Endothelial cell of umbilical vein (primary cell): ENCODE measurements around the gene BCAS3. TPM values are rescaled to one million over a fixed set of nuclear protein-coding genes. Genes with fewer than 3 reads are reported as not detected.

ENCODE experiments used
- BruUV-seq: library from RNA; stranded (reverse); fragments of 400-500 nt; replicated peaks from 2 replicates; lab custom pipeline; 2021; lab: Mats Ljungman, UMichigan
- CTCF ChIA-PET: fragments of 300-600, 350-600 bp; sonication (Branson Sonifier 250); formaldehyde crosslinking; loops from one replicate; lab custom pipeline; 2021; ENCODE audit warnings: antibody characterized with exemption, inconsistent platforms; lab: Charles Lee
- POLR2A ChIA-PET: fragments of 300-600, 350-600 bp; sonication (Branson Sonifier 250); formaldehyde crosslinking; loops from one replicate; lab custom pipeline; 2021; ENCODE audit warnings: antibody characterized with exemption, inconsistent platforms; lab: Charles Lee
- DNase-seq: peaks from one replicate; pipeline ENCODE4 v3.0.0-alpha.2; 2011; ENCODE audit warnings: low read depth, low spot score
- FAIRE-seq: peaks from 2 replicates; lab custom pipeline; 2011; peaks lifted over from hg19 to GRCh38; lab: Jason Lieb, UNC
- H2AFZ ChIP-seq: 2 replicates; pipeline ENCODE4 v1.6.0; 2012; ENCODE audit warnings: low read depth, low read length, control low read depth, inconsistent platforms
- H3K27ac ChIP-seq: 2 replicates; pipeline ENCODE4 v1.5.1; 2011; ENCODE audit warnings: low read depth, mild to moderate bottlenecking, control low read depth, low read length, moderate library complexity; ENCODE audit not compliant: insufficient read depth
- H3K27me3 ChIP-seq, 2 experiments: 2 replicates each; pipeline versions ENCODE4 v1.6.0 to v1.6.1; 2011; ENCODE audit warnings: low read length in 2 of 2, mixed read lengths in 1 of 2; ENCODE audit not compliant: control insufficient read depth in 2 of 2, insufficient read depth in 2 of 2
- H3K36me3 ChIP-seq, 2 experiments: 2 replicates in 1 of 2; 3 replicates in 1 of 2; pipeline ENCODE4 v1.5.1; 2011; ENCODE audit warnings: low read length in 2 of 2, mild to moderate bottlenecking in 1 of 2, moderate library complexity in 1 of 2; ENCODE audit not compliant: control insufficient read depth in 2 of 2, insufficient read depth in 2 of 2; ENCODE audit errors: extremely low read depth in 1 of 2
- H3K4me1 ChIP-seq: 3 replicates; pipeline ENCODE4 v1.5.1; 2011; ENCODE audit warnings: mild to moderate bottlenecking, low read length; ENCODE audit not compliant: control insufficient read depth, insufficient read depth; ENCODE audit errors: extremely low read depth
- H3K4me2 ChIP-seq: 2 replicates; pipeline ENCODE4 v1.6.1; 2011; ENCODE audit warnings: low read length, control low read depth, mixed read lengths; ENCODE audit not compliant: insufficient read depth
- H3K4me3 ChIP-seq, 3 experiments: fragments of 200-600 bp in 1 of 3; sonication (generic), shearing (Covaris generic) in 1 of 3; replicated peaks in 1 of 3; 2 replicates each; pipeline ENCODE4 v1.5.1; 2011 to 2016; ENCODE audit warnings: control low read depth in 3 of 3, low read length in 3 of 3, mild to moderate bottlenecking in 2 of 3, inconsistent platforms in 1 of 3, low read depth in 1 of 3, moderate library complexity in 1 of 3; ENCODE audit not compliant: insufficient read depth in 1 of 3
- H3K79me2 ChIP-seq: 2 replicates; pipeline ENCODE4 v1.6.0; 2012; ENCODE audit warnings: low read length, inconsistent platforms; ENCODE audit not compliant: control insufficient read depth, insufficient read depth
- H3K9ac ChIP-seq: replicated peaks from 2 replicates; pipeline ENCODE3; 2011; ENCODE audit warnings: low read length, control low read depth; ENCODE audit not compliant: insufficient read depth; ENCODE audit errors: extremely low read depth
- H3K9me1 ChIP-seq: replicated peaks from 3 replicates; pipeline ENCODE4 v1.6.0; 2011; ENCODE audit warnings: mild to moderate bottlenecking, low read length; ENCODE audit not compliant: control insufficient read depth, insufficient read depth; ENCODE audit errors: extremely low read depth
- H3K9me3 ChIP-seq: replicated peaks from 2 replicates; pipeline ENCODE4 v1.5.1; 2012; ENCODE audit warnings: low read length, inconsistent platforms; ENCODE audit not compliant: control insufficient read depth, insufficient read depth
- H4K20me1 ChIP-seq: replicated peaks from 2 replicates; pipeline ENCODE3; 2011; ENCODE audit warnings: mild to moderate bottlenecking, low read length; ENCODE audit not compliant: control insufficient read depth, insufficient read depth; ENCODE audit errors: extremely low read depth
- CTCF ChIP-seq, 2 donors: IDR thresholded peaks; 1 replicate in 1 of 2; 2 replicates in 1 of 2; pipeline ENCODE4 v1.5.1; 2011; ENCODE audit warnings: low read length in 2 of 2, mild to moderate bottlenecking in 2 of 2, moderate library complexity in 2 of 2, control low read depth in 1 of 2, inconsistent platforms in 1 of 2, low read depth in 1 of 2; ENCODE audit not compliant: insufficient read depth in 1 of 2; ENCODE audit errors: extremely low read depth in 1 of 2
- EZH2 ChIP-seq: IDR thresholded peaks from 2 replicates; pipeline ENCODE4 v1.6.1; 2012; ENCODE audit warnings: borderline replicate concordance, low read depth, mild to moderate bottlenecking, moderate library complexity, low read length, inconsistent platforms; ENCODE audit not compliant: severe bottlenecking
- FOS ChIP-seq: IDR thresholded peaks from 2 replicates; pipeline ENCODE4 v1.6.1; 2011; ENCODE audit warnings: mild to moderate bottlenecking, low read length, moderate library complexity, borderline replicate concordance; ENCODE audit not compliant: insufficient read depth
- GATA2 ChIP-seq: IDR thresholded peaks from 2 replicates; pipeline ENCODE4 v1.7.0; 2011; ENCODE audit warnings: low read depth, mild to moderate bottlenecking, moderate library complexity, mixed read lengths, low read length; ENCODE audit not compliant: insufficient read length, insufficient read depth
- JUN ChIP-seq: IDR thresholded peaks from 2 replicates; pipeline ENCODE4 v1.6.1; 2011; ENCODE audit warnings: borderline replicate concordance, low read depth; ENCODE audit not compliant: insufficient read length, insufficient read depth
- MAX ChIP-seq: IDR thresholded peaks from 2 replicates; pipeline ENCODE4 v1.6.1; 2011; ENCODE audit not compliant: insufficient read depth, insufficient read length
- MYC ChIP-seq: IDR thresholded peaks from one replicate; pipeline ENCODE4 v1.6.1; 2011; ENCODE audit warnings: mild to moderate bottlenecking, low read depth, low read length
- POLR2A ChIP-seq: IDR thresholded peaks from 2 replicates; pipeline ENCODE4 v1.6.1; 2012; ENCODE audit warnings: low read depth, mild to moderate bottlenecking, control low read depth, low read length
- POLR2AphosphoS5 ChIP-seq: IDR thresholded peaks from 2 replicates; pipeline ENCODE4 v1.6.1; 2012; ENCODE audit warnings: low read depth, mild to moderate bottlenecking, control low read depth, low read length, moderate library complexity; ENCODE audit not compliant: insufficient read depth
- dilution Hi-C: fragments of 300-500 bp; cut with MboI; formaldehyde crosslinking; loops from one replicate; pipeline ENCODE4 v1.15.0; 2019; ENCODE audit warnings: low sequenced_read_pairs; ENCODE audit not compliant: extremely low pct_ligation_motif_present
- intact Hi-C: fragments of 100-400 bp; cut with micrococcal nuclease; formaldehyde crosslinking; loops from one replicate; pipeline ENCODE4 v1.10.0; 2022
- polyA plus RNA-seq, 4 experiments: library from polyadenylated mRNA; depleted of rRNA in 3 of 4; stranded (reverse) in 3 of 4; unstranded in 1 of 4; fragments of >200 nt; gene quantifications; 2 replicates each; pipeline versions ENCODE4 v1.2.1 to v1.2.3, GENCODE V29; 2011 to 2012; ENCODE audit warnings: missing spikeins in 1 of 4
- total RNA-seq: library from RNA; stranded (reverse); gene quantifications from 2 replicates; pipeline ENCODE4 v1.2.3, GENCODE V29; 2021

The BCAS3 gene
- total and polyA plus RNA-seq, 2 donors (not counting 3 experiments of a cell fraction or from before 2014, with no cell fraction given) = 8.2 to 16.0 TPM

- TF ChIP-seq EZH2 (peak; percentile 98), GATA2 (no peak)
- dilution Hi-C loops = no loop called here
- Histone ChIP-seq H3K4me3 (no peak overlapping the region), H3K9me3 (no peaks in the 10 kb centered on the region), H3K9me1 (no peaks in the 10 kb centered on the region), H3K4me1 (peaks cover 2% of the 10 kb centered on the region), H2AFZ (no peak overlapping the region), H4K20me1 (no peaks in the 10 kb centered on the region), H3K4me2 (no peak overlapping the region), H3K9ac (no peak overlapping the region), H3K27ac (no peak overlapping the region), H3K27me3 (peaks cover 80 to 90% of the 10 kb centered on the region in 2 experiments), H3K79me2 (no peaks in the 10 kb centered on the region), H3K36me3 (no peaks in the 10 kb centered on the region)
- DNase-seq = no peak
- POLR2A ChIA-PET = no interaction called here
- FAIRE-seq = no peak
- CTCF ChIA-PET = interaction anchor here (1.3 to 1.5 kb wide), 3 partner anchors 170 to 684 kb away, joined by 3 to 4 read pairs (median 3); no protein-coding TSS in a partner anchor
- intact Hi-C loops = no loop called here
- BruUV-seq = no TSS peak
Observed at GRCh38 chr17:61404913-61405685, 727.4 kb downstream of the BCAS3 start.

- no peak for DNase-seq
- no peak for FAIRE-seq
- no peak overlapping the region for H2AFZ ChIP-seq
- no peak overlapping the region for H3K9ac ChIP-seq
- POLR2A ChIA-PET = no interaction called here
- peaks cover 82 to 93% of the 10 kb centered on the region in 2 experiments for H3K27me3 ChIP-seq
- no TSS peak for BruUV-seq
- no peaks in the 10 kb centered on the region for H4K20me1 ChIP-seq
- intact Hi-C loops = no loop called here
- H3K27ac ChIP-seq = no peak overlapping the region
- H3K4me2 ChIP-seq = no peak overlapping the region
- H3K9me3 ChIP-seq = no peaks in the 10 kb centered on the region
- CTCF ChIA-PET = interaction anchor here (0.8 to 1.5 kb wide), 5 partner anchors 12 to 685 kb away, joined by 3 to 4 read pairs (median 3); no protein-coding TSS in a partner anchor
- no peaks in the 10 kb centered on the region for H3K9me1 ChIP-seq
- H3K4me3 ChIP-seq = no peak overlapping the region
- no peaks in the 10 kb centered on the region for H3K36me3 ChIP-seq
- dilution Hi-C loops = no loop called here
- no peaks in the 10 kb centered on the region for H3K79me2 ChIP-seq
- no peak for TF ChIP-seq FOS
- TF ChIP-seq GATA2 = no peak
- no peak for TF ChIP-seq EZH2
- TF ChIP-seq JUN = no peak
- TF ChIP-seq MYC = no peak
- TF ChIP-seq MAX = no peak
- no peak for TF ChIP-seq POLR2A
- no peak for TF ChIP-seq CTCF (IDR thresholded peaks at IDR 0.05; ENCODE audit: extremely low read depth in 1 of 2, insufficient read depth in 1 of 2, low read depth in 1 of 2, low read length in 2 of 2)
- no peak for TF ChIP-seq POLR2AphosphoS5
- H3K4me1 ChIP-seq = peaks cover 6% of the 10 kb centered on the region
Observed at GRCh38 chr17:61405686-61406536, 728.3 kb downstream of the BCAS3 start.
